ENCODE measurements around the gene CCDC146.
"Not testable (repeated sequence)": the region's sequence is repeated elsewhere in the genome, so short reads cannot be mapped to it uniquely, and the experiment has no call there.

Gene CCDC146

DNA sequence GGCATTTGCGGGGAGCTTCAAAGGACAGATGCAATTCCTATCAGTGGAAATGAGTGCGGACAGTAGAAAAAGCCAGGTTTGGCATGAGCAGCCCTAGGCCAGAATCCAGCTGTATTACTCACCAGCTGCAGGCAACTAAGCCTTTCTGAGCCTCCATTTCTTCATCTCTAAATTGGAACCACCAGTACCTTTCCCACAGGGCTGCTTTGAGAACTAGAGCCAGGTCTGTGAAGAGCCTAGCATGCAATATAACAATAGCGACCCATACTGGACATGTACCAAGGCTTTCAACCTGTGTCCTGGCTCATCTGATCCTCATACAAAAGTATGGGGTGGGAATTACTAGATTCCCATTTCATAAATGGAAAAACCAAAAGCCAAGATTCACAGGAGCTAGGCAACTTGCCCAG is 192.8 kb downstream of the CCDC146 start:
- no peak for DNase-seq (ENCODE audit: low read depth, low spot score)
- H3K4me3 ChIP-seq (ENCODE audit: low read length) = no peak overlapping the region

GRCh38 chr7:77316219-77316978 is 194.0 kb downstream of the CCDC146 start:
- H3K4me3 ChIP-seq (ENCODE audit: low read length) = no peak overlapping the region
- DNase-seq (ENCODE audit: low read depth, low spot score) = no peak

- no peak for DNase-seq (ENCODE audit: low read depth, low spot score)
- no peak overlapping the region for H3K4me3 ChIP-seq (ENCODE audit: low read length)
Measured at GRCh38 chr7:77318019-77318418, 195.6 kb downstream of the CCDC146 start.

DNA sequence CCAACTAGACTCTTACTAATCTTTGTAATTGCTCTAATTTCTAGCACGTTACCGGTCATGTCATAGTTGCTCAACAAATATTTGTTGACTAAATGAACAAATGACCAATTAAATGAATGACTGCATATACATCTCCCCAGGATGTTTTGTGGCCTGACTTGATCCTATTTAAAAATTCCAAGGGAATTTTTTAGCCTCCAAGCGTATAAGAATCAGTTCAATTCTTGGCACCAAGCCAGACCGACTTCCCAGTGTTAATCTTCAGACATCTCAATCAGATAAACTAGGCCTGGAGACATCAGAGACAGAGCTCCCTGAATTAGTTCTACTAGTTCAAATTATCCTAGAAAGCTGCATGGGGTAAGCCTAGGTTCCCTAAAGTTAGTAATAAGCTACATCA is 197.7 kb downstream of the CCDC146 start:
- no peak for DNase-seq (ENCODE audit: low read depth, low spot score)
- H3K4me3 ChIP-seq (ENCODE audit: low read length) = no peak overlapping the region

- DNase-seq (ENCODE audit: low read depth, low spot score) = no peak
- no peak overlapping the region for H3K4me3 ChIP-seq (ENCODE audit: low read length)
Measured at GRCh38 chr7:77320714-77321113, 198.3 kb downstream of the CCDC146 start.

- no peak for DNase-seq (ENCODE audit: low read depth, low spot score)
- H3K4me3 ChIP-seq (ENCODE audit: low read length) = no peak overlapping the region
Measured at GRCh38 chr7:77321300-77321699, 198.9 kb downstream of the CCDC146 start.

DNA sequence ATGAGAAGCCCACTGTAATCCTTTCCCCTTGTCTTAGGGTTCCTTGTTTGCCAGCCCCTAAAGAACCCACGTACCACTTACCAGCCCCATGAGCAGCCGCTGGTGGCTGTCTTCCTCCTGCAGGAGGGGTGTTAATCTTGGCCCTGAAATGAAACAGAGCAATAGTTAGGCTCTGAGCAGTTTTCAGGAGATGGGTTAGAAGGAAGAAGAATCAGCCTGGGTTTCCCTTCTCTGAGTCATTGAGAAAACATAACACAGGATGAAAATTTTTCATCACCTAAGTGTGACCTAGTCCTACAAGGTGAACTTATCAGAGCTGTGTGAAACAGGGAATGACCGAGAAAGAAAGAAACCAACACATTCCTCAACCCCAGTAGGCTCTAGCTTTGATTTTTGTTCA is 203.7 kb downstream of the CCDC146 start:
- no peak overlapping the region for H3K4me3 ChIP-seq (ENCODE audit: low read length)

DNA sequence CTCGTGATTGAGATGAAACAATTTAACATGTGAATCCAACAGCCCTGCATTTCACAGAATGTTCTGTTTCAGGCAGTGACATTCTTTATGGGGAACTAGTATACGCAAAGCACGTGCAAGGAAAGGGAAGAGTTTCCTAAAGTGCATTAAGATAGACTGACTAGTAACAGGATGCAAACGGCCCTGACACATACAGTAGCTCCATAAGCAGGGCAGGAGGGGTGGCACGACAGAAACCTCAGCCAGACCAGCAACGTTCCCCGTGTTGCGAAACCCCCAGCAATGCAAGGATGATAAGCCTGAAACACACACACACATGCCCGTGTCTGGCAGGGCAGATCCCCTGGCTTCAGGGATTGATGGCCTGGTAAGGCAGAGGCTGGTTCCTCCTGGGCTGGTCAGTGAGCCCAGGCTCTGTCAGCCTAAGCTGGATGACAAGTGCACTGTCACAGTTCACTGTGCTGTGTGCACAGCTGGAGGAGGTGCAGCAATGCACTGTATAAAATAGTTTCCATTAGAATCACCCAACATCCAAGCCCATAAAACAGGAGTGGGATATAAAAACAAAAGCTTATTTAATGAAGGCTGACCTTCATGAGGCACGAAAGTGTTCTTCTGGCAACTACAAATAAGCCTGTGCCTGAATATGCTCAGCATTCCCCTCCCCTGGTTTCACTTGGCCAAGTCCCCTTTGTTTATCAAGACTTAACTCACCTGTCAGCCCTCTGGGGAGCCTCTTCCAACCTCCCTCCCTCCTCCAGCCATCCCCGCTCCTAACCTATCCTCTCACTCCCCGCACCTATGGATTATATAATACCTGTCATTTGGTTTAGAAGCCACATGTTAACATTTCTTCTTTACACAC is 204.9 kb downstream of the CCDC146 start:
- DNase-seq (ENCODE audit: low read depth, low spot score) = no peak
- H3K4me3 ChIP-seq (ENCODE audit: low read length) = no peak overlapping the region

More for the DNA sequence above, 203.7 kb downstream of the CCDC146 start:
- DNase-seq (ENCODE audit: low read depth, low spot score) = no peak

DNA sequence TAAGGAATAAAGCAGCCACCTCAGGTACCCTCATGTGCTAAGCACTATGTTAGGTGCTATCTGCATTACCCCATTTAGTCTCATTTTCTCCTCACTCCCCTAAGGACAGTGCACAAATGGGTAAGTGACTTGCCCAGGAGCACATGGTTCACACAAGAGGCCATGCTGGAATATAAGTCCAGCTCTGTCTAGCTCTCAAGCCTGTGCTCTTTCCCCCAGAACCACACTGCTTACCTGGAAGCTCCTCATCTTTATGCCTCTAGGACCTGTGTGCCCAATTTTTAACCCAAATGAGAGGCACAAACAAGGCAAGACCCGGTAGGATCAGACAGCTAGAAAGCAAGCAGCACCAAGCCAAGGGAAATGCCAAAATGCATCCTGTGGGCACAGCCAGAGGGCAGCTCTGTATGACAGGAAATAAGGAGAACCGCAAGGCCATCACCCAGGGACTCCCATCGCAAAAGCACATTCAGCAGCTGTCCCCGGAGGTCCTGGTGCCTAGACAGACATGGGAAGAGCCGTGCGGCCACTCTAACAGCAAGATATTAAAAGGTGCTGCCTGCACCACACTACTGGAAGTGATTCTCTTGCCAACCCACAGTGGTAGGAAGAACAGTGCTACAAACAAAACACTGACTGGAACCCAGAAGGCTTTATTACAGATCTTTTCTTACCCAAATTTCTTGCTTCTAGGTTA is 205.7 kb downstream of the CCDC146 start:
- peak; percentile 27 for DNase-seq (ENCODE audit: low read depth, low spot score)
- no peak overlapping the region for H3K4me3 ChIP-seq (ENCODE audit: low read length)

DNA sequence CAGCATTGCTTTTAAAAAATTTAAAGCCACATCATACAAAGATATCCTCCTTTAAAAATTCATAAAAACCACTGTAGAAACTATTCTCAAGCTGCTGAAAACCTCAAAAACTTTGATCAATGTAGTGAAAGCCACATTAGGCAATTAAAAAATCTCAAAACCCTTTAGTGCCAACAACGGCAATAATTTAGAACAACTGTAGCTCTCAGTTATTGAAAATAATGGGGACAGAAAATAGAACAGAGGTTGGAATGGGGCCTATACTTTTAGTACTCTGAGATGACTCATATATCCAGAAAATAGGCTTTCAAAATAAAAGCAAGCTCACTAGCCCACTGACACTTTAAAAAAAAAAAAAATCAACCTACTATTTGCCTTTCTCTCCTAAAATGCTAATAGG is 206.3 kb downstream of the CCDC146 start:
- DNase-seq (ENCODE audit: low read depth, low spot score) = peak; percentile 48
- no peak overlapping the region for H3K4me3 ChIP-seq (ENCODE audit: low read length)

GRCh38 chr7:77329466-77330168 is 207.2 kb downstream of the CCDC146 start:
- H3K4me3 ChIP-seq (ENCODE audit: low read length) = no peak overlapping the region
- no peak for DNase-seq (ENCODE audit: low read depth, low spot score)

- DNase-seq (ENCODE audit: low read depth, low spot score) = no peak
- H3K4me3 ChIP-seq (ENCODE audit: low read length) = no peak overlapping the region
Measured at GRCh38 chr7:77330169-77330882, 207.9 kb downstream of the CCDC146 start.

- H3K4me3 ChIP-seq (ENCODE audit: low read length) = no peak overlapping the region
- peak; percentile 58 for DNase-seq (ENCODE audit: low read depth, low spot score)
Measured at GRCh38 chr7:77331938-77332695, 209.7 kb downstream of the CCDC146 start.

DNA sequence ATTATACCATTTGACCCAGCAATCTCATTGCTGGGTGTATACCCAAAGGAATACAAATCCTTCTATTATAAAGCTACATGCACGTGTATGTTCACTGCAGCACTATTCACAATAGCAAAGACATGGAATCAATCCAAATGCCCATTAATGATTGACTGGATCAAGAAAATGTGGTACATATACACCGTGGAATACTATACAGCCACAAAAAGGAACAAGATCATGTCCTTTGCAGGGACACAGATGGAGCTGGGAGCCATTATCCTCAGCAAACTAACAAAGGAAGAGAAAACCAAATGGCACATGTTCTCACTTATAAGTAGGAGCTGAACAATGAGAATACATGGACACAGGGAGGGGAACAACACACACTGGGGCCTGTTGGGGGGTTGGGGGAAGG is 211.6 kb downstream of the CCDC146 start:
- H3K4me3 ChIP-seq (ENCODE audit: low read length); DNase-seq (ENCODE audit: low read depth, low spot score): not testable (repeated sequence)

- H3K4me3 ChIP-seq (ENCODE audit: low read length) = no peak overlapping the region
- DNase-seq (ENCODE audit: low read depth, low spot score) = no peak
Measured at GRCh38 chr7:77335581-77335980, 213.2 kb downstream of the CCDC146 start.

DNA sequence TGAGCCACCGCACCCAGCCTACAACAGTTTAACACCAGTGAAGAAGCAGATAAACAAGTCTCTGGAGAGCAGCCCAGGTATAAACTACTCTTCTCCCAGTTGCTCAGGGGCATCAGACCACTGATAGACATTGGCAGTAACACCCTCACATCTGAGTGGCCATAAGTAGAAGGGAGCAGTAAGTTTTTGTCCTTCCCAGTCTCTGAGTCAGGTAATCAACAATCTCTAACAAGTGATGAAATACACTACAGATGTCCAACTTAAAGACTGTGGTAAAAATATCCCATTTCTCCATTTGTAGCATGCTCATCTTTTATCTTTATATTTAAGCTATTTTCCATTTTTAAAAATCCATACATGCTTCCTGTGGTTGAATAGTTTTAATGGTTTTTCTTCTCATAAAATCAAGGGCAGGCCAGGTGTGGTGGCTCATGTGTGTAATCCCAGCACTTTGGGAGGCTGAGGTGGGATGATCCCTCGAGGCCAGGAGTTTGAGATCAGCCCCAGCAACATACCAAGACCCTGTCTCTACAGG is 215.1 kb downstream of the CCDC146 start:
- no peak for DNase-seq (ENCODE audit: low read depth, low spot score)
- H3K4me3 ChIP-seq (ENCODE audit: low read length) = no peak overlapping the region

DNA sequence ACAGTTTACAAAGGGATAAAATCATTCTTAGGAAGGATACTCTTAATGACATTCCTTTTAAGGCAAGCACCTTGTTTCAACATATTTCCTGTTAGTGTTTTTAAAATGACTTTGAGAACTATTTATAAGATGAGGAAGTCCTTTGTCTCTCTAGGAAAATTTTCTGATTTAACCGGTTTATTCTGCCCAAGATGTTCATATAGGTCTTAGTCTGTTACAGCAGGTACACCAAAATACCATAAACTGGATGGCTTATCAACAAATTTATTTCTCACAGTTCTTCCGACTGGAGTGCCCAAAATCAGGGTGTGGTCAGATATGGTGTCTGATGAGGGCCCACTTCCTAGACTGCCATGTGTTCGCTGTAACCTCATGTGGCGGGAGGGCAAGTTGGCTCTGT is 215.8 kb downstream of the CCDC146 start:
- no peak for DNase-seq (ENCODE audit: low read depth, low spot score)
- H3K4me3 ChIP-seq (ENCODE audit: low read length) = no peak overlapping the region
